Umbilical cord (tissue), 2 donors: Measurements from ENCODE around the gene CPLANE2. TPM values are rescaled to one million over a fixed set of nuclear protein-coding genes. Genes with fewer than 3 reads are reported as not detected.
"Not testable (repeated sequence)": the region's sequence is repeated elsewhere in the genome, so short reads cannot be mapped to it uniquely, and the experiment has no call there.

Experiments
- DNase-seq: peaks from one replicate; pipeline ENCODE4 v3.0.0-alpha.2; 2015; ENCODE audit warnings: low spot score
- total RNA-seq: library from RNA; depleted of rRNA; stranded (reverse); fragments of >200 nt; gene quantifications from one replicate; pipeline ENCODE4 v1.2.3, GENCODE V29; 2014; ENCODE audit warnings: low replicate concordance; ENCODE audit not compliant: insufficient read depth

Gene CPLANE2
- total RNA-seq, 1 donor from 2014 or later: 0.48 TPM

- DNase-seq: no peak
These were observed 6.8 kb downstream of the CPLANE2 start for GRCh38 chr1:16229976-16230740.

- no peak for DNase-seq
These were observed 10.3 kb downstream of the CPLANE2 start for GRCh38 chr1:16226490-16227179.

GRCh38 chr1:16226129-16226489, 10.9 kb downstream of the CPLANE2 start:
- no peak for DNase-seq

GRCh38 chr1:16224472-16224871, 12.5 kb downstream of the CPLANE2 start:
- DNase-seq: no peak

GRCh38 chr1:16222716-16223115, 14.3 kb downstream of the CPLANE2 start:
- DNase-seq: not testable (repeated sequence)

GRCh38 chr1:16221499-16221898, 15.5 kb downstream of the CPLANE2 start:
- no peak for DNase-seq

- no peak for DNase-seq
These were observed 16.9 kb downstream of the CPLANE2 start for GRCh38 chr1:16219968-16220500.

- no peak for DNase-seq
These were observed 18.3 kb downstream of the CPLANE2 start for GRCh38 chr1:16218674-16219071.

GRCh38 chr1:16218014-16218673, 18.8 kb downstream of the CPLANE2 start:
- DNase-seq: no peak

- DNase-seq: peak; percentile 99
These were observed 19.8 kb downstream of the CPLANE2 start for GRCh38 chr1:16217061-16217785.

- DNase-seq: peak; percentile 94
These were observed 20.9 kb downstream of the CPLANE2 start for GRCh38 chr1:16215882-16216753.

- DNase-seq: not testable (repeated sequence)
These were observed 21.7 kb downstream of the CPLANE2 start for GRCh38 chr1:16215240-16215639.

- not testable (repeated sequence) for DNase-seq
These were observed 23.4 kb downstream of the CPLANE2 start for GRCh38 chr1:16213544-16213943.

- DNase-seq: no peak
These were observed 24.0 kb downstream of the CPLANE2 start for GRCh38 chr1:16213013-16213412.

GRCh38 chr1:16212251-16212961, 24.6 kb downstream of the CPLANE2 start, which contains the start of gene ARHGEF19:
Gene ARHGEF19 (minus strand): TSS chr1:16212652. CDS start chr1:16209054, 3,598 bp downstream.
- peak; percentile 73 for DNase-seq

GRCh38 chr1:16211824-16212223, 25.2 kb downstream of the CPLANE2 start:
- no peak for DNase-seq

GRCh38 chr1:16210581-16210980, 26.4 kb downstream of the CPLANE2 start:
- DNase-seq: no peak

- DNase-seq: peak; percentile 61
These were observed 27.1 kb downstream of the CPLANE2 start for GRCh38 chr1:16209847-16210407.

GRCh38 chr1:16209132-16209846, 27.7 kb downstream of the CPLANE2 start:
- no peak for DNase-seq
